GM19099 (cell line): ENCODE results near the gene FRMD1.

Source experiments
- POLR2A ChIP-seq: IDR thresholded peaks from 3 replicates; pipeline ENCODE4 v1.6.1; 2011; ENCODE audit warnings: low read depth; ENCODE audit not compliant: insufficient read length; ENCODE audit errors: extremely low read depth

Gene FRMD1

GRCh38 chr6:168050881-168051586 lies 28.0 kb downstream of the FRMD1 start:
- no peak for TF ChIP-seq POLR2A

DNA sequence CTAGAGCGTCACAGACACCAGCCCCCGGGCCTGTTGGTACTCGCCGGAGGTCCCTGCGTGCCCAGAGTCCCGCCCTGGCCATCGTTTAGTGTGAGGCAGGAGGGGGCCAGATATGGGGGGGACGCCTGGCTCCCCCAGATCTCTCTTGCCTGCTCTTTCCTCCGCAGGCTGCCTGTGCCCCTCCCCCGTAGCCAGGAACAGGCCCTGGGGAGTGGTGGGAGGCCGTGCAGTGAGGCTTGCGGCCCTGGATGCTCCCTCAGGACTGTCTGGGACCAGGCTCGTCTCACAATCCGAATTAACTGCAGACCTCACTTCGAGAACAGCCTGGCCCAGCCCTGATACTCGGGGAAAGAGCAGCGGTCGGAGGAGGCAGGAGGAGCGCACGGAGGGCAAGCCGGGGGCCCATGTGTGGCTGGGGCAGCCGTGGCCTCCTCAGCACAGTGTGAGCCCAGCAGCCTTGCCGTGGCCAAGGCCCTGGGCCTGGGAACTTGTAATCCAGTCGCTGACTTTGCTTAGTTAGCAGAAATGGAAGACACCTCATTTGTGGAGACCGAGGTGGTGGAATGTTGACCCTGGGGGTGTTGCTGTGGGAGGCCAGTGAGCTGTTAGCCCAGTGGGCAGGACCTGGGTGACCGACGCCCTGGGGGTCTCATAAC lies 28.7 kb downstream of the FRMD1 start:
- TF ChIP-seq POLR2A, result no peak

GRCh38 chr6:168049706-168050224 lies 29.2 kb downstream of the FRMD1 start:
- no peak for TF ChIP-seq POLR2A

DNA sequence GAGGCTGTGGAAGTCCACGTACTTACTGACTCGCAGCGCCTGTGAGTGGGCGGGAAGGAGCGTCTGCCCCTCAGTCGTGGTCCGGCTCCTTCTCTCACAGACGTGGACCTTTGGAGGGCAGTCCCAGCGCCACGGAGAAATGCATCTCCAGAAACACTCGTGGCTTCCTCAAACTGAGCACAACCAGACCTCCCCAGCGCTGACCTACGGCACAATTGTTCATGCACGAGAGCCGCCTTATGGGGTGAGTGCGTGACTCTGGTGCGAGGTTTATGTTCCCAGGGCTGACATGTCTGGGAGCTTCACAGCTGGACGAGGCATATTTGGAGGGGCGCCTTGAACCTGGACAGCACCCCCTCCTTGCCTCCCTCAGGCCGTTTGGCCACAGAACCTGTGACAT lies 29.7 kb downstream of the FRMD1 start:
- TF ChIP-seq POLR2A, result no peak

DNA sequence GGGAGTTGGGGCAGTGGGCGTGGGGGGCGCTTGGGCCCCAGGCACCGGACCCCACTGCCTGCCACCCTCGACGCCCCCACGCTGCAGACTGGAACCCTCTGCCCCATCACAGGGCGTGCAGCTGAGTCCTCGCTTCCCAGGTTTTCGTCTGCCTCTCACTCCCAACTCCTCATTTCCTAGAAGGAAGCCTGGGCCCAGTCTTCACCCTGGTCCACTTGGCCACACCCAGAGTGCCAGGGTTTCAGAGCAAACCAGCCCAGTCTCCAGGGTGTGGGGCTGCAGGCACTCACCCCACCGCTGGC lies 30.3 kb downstream of the FRMD1 start:
- TF ChIP-seq POLR2A, result no peak

GRCh38 chr6:168047841-168048723 lies 30.9 kb downstream of the FRMD1 start:
- TF ChIP-seq POLR2A, result no peak

DNA sequence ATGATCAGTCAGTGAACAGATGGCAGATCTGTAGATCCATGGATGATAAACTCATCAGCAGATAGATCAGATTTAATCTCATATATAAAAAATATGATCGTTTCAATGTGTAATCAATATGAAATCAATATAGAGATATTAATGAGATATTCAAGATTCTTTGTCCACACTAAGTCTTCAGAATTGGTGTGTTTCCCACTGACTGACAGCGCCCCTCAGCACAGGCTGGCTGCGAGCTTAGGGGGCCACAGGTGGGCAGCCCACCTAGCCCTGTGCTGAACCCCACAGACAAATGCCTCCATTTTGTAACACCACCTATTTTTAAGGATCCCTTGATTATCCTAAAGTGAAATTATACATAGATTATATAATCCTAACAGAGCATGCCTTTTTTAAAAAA lies 32.3 kb downstream of the FRMD1 start:
- TF ChIP-seq POLR2A, result no peak

DNA sequence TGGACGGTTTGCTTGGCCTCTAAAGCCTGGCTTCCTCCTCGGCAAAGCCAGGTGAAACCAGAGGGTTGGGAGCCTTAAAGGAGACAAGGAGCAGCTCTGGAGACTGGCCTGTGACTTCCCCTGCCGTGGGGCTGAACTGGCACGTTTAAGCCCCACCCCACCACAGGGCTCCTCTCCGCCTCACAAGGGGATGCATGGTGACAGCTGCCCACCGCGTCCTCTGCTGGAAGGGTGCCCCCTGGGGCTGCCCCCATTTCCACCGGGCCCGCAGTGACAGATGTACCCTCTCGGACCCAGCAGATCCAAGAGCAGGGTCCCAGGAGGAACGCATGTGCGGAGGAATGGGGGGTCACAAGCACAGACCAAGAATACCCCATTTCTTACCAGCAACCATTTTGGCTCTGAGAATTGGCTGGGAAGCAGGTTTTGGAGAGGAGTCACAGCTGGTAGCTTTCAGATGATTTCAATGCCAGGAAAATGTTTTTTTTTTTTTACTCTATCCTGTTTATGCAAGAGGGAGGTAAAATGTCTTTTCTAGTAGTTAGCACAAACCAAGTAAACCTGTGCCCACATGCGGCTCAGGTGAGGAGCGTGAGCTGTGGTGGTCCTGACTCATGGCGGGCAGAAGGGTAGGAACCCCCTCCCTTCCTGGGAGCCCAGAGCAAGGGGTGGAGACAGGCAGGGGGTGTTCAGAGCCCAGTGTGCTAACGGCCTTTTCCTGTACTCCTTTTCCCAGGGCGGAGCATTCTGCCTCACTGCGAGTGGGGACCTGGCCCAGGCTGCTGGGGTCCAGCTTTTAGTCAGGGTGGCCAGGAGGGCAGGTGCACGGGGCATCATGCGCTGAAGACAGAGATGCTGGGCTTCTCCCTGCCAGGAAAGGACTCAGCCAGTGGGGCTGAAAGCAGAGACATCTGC lies 33.0 kb downstream of the FRMD1 start:
- no peak for TF ChIP-seq POLR2A

DNA sequence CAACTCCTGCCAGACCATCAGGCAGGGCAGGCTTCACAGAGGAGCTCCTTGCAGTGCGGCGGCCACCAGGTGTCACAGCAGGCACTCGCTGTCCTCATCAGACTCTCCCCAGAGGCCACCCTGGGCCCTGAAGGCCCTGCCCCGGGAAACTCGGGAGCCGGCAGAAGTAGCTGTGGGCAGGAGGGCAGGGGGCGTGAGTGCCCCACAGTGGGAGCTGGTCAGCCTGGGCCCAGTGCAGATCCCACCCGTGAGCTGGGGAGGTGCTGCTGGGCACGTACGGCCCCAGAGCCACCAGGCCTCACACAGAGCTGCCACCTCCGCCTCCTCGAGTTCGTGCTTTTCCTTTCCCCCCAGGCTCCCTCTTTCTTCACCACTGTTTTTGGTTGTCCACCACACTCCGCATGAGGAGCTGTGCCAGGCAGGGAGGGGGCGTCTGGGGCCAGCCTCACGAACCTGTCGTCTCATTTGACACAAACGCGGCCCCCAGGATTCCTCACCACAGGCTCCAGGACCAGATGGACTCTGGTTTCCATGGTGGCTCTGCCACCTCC lies 33.8 kb downstream of the FRMD1 start:
- no peak for TF ChIP-seq POLR2A

GRCh38 chr6:168044521-168045130 lies 34.4 kb downstream of the FRMD1 start:
- TF ChIP-seq POLR2A, result no peak

GRCh38 chr6:168043848-168044415 lies 35.1 kb downstream of the FRMD1 start:
- TF ChIP-seq POLR2A, result no peak

DNA sequence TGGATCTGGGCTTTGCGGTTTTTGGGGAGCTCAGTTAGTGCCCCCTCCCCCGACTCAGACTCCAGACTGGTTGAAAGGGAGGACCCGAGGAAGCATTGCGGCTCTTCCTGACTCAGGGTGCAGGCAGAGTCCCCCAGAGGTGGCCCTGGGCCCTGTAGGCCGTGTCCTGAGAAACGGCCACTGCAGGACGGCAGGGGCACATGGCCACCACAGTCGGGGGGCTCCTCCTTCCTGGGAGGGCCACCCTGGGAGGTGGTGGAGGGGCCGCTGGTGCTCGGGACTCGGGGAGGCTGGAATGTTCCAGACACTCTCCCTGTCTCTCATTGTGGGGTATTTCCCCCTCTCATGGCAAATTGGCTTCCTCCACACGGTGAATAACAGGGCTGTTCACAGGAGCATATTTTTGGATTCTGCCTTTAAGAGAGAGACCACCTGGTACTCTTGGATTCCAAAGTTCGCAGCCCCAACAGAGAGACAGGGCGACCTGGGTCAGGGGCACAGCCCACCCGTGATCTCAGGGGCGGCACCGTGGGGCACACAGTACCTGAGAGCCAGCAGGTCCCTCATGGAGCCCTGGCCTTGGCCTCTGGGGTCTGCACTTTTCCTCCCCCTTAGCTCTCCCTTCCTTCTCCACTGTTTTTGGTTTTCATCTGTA lies 35.7 kb downstream of the FRMD1 start:
- no peak for TF ChIP-seq POLR2A

DNA sequence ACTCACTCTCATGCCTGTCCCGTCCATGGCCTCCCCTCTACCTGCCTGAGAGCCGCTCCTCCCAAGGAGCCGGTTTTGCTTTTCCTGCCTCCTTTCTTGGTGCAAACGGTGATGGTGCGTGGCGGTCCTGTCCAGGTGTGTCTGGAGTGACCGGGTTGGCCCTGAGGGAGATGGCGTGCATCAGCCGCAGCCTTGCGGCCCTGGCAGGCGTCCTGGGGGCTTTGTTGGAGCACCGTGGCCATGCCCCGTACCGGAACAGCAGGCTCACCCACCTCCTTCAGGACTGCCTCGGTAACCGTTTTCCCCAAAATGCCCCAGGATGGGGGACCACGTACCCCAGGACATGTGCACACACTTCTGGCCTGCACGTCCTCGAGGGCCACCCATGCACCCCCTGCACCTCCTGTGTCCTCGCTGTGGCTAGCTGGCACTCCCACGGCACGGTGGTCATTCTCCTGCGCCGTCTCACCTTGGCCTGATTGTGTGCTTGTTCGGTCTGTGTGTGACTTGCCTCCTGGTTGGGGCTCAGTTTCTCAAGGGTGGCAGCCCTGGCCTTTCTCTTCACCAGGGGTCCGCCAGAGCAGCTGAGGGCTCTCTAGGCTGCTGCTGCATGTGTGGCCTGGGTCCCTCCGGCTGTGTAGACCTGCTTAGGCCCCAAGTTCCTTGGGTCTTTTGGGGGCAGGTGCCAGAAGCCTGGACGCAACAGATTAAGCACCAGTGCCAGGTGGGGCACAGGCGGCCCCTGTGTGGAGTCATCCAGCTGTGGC lies 36.4 kb downstream of the FRMD1 start:
- no peak for TF ChIP-seq POLR2A

GRCh38 chr6:168041928-168042327 lies 37.1 kb downstream of the FRMD1 start:
- TF ChIP-seq POLR2A, result no peak
